Fibroblast of skin of back (primary cell): ENCODE measurements around the gene CAB39.

Source experiments
- DNase-seq: peaks from one replicate; pipeline ENCODE4 v3.0.0-alpha.2; 2013

The CAB39 gene

DNA sequence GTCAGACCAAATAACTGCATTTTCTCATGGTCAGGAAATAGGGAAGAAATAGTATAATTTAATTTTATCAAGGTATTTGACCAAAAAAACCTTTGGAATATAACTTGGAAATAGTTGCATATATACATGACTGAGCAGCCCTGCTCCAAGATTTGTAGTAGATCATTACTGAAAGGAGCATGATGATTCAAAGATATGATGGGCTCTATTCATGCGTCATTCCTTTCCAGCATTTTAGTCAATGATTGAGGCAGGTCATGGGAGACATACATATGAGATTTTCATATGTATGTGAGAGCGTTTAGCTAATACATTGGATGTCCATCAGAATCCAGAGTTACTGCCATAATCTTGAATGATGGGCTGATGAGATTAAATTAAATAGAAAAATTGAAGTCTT lies 74.5 kb downstream of the CAB39 start:
- DNase-seq = no peak

DNA sequence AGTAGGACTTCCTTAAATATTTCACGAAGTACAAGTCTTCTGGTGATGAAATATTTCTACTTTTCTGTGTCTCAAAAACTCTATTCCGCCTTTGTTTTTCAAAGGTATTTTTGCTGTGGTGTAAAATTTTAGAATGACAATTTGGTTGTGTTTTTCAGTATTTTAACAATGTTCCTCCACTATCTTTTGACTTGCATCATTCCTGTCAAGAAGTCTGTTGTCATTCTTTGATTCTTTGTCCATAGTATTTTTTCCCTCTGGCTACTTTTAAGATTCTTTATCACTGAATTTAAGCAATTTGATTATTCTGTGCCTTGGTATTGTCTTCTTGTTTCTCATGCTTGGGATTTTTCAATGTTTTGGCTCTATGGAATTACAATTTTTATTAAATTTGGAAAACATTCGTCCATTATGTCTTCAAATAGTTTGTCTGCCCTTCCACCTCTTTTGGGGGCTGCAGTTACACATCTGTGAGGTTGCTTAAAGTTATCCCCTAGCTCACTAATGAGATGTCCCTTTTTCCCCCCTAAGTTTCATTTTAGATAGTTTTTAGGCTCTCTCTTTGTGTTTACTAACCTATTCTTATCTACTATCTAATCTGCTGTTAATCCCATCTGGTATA lies 76.0 kb downstream of the CAB39 start:
- no peak for DNase-seq

DNA sequence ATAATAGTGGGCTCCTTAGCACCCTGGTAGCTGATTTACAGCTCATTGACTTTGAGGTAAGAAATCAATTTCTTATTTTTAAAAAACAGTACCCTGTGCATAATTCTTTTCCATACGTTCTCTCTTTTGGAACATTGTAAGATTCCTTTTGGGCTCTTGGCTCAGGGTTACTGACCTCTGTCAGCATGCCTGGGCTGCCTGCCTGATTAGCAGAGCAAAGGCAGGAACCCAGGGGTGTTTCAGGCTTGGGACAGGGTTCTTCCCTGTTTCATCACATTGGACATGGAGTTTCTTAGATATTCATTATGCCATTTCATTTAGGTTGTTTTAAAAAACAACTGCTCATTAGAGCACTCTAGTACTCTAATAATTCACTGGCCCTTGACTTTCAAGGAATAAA lies 78.3 kb downstream of the CAB39 start:
- DNase-seq = no peak

DNA sequence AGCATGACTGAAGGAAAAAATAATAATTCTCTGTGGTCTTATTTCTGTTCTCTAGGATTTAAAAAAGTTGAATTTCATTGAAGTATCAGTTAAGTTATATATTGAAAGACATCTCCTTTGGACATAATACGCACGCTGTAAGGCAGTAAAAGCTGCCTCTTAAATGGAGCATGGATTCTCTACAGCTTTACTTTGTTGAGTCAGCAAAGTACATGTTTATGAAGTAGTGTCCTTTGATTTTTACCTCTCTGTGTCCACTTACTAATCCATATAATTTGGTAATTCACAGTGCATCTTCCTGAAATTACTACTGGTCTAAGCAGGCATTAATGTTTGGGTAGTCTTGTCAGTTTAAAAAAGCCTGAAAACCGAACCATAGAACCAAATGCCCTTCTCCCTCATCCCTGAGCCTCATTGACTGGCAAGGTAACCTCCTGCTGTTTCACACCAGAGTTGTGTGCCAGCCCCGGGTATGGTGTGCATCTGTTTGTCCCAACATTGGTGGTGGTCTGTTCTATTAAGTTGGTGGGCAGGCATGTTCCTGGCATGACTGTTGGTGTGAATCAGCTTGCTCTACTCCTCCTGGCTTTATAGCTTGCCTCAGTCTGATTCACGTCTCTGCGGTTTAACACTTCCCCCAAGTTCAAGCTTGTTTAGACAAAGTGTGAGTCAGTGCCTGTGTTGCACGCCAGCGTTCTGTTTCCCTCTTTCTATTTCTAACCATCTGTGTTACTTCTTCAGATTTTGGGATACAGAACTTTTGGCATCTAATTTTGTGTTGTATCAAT lies 81.1 kb downstream of the CAB39 start:
- peak; percentile 99 for DNase-seq

DNA sequence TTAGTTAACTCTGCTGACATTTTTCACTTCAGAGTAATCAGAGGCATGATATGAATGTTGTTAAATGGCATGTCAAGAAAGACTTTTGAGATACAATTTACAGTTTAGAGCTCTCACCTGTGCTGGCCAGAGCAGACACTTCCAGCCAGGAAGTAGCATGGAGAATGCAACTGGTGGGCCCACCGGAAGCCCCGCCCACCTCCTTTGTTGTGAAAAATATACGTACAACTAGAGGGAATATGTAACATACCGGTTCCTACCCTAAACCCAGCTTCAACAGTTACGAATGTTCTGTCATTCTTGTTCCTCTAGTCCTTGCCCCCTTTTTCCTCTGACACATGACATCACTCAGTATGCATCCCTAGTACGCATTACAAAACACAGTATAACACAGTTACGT lies 81.9 kb downstream of the CAB39 start:
- no peak for DNase-seq

DNA sequence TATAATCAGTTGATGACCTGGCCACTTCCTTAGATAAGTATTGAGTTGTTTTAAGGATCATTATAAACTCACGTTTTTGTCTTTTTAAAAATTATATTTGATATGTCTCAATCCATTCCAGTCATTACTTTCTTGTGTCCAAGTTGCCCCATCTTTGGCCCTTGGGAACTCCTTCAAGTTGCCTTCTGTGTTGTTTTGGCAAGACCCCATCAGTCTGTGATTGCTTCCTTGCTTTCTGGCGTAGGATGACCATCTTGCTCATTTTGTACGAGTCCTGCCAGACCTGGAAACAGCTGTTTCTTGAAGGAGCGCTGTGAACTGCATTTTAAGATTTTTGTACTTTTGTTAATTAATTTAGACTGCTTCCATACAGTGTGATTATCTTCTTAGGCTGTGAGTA lies 83.2 kb downstream of the CAB39 start:
- no peak for DNase-seq

DNA sequence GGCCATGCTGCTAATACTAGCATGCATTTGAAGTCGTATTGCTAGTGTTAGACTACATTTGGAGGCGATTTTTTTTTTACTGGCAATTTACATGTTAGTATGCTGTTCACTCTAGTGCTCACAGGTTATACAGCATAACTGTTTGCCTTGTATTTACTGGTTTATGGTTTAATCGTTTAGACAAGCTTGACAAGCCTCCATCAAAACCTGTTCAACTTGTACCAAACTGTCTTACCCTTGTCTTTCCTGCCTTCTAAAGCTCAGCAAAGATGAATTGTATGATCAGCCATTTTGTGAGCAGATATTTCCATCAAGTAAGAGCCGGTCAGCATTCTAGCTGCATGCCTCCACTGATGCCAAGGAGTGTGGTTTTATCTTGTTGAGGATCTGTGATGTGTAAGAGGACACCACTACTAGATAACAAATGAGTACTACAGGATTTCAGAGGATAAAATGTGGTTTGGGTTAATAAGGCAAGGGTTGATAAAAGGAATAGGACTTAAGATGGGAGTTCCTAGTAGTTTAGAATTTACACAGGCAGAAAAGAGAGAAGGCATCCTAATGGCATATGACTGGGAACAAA lies 83.7 kb downstream of the CAB39 start:
- peak; percentile 67 for DNase-seq

DNA sequence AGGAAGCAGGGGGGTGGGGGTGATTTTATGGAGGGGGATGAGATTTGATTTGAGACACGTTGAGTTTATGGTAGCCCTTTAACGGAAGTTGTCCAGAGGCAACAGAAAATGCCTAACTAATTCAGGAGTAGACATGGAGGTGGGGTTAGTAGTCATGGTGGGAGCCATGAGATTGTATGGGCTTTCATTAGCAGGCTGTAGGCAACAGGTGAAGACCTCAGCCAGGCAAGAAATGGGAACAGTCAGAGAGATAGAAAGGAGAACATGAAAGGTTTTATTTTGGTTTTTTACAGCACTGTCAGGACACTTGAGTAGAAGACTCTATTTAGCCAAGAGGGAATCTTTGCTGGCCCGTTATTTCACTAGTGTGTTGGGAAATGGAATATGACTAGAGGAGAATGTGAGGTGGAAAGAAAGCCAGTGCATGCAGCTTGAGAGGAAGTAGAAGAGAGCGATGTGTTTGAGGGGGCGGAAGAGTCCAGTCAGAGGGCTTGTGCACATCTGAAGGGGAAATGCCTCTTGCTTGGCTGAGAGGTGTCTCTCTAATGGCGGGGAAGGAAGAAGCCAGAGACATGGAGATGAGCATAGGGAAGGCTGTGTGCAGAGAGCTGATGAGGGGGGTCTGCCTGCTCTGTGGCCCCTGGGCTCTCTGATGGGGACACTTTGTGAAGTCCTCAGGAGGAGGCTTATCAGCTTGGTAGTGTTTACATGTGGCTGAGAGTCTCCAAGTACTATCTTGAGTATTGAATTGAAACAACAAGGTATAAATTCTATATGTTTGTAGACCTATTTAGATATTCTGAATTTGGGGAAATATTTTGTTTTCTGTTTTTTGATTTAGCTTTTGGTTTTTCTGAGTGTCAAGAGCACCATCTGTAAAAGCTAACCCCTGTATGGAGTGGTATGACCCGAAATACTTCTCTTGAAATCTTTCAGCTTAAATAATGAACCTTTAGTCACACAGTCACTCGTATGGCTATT lies 85.2 kb downstream of the CAB39 start:
- DNase-seq = no peak

DNA sequence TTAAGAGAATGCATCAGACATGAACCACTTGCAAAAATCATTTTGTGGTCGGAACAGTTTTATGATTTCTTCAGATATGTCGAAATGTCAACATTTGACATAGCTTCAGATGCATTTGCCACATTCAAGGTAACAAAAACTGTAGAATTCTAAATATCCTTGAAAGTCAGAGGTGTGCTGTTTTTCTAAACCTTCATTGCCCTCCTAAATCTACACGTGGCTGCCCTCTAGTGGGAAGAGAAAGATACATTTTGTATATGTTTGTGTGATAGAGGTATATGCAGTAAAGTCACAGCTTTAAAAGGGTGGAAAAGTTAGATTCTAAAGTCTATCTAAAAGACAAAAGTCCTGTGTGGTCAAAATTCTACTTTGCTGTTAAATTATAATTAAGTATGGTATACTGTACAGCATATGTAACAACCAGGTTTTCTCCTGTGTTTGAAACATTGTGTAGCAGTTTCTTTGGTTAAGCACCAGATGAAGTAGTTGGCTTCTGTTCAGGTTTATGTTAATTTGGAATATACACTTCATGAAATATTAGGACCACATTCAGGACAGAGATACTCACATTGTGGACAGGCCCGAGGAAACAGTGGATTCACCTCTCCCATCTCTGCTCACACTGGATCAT lies 86.2 kb downstream of the CAB39 start:
- DNase-seq = peak; percentile 61

DNA sequence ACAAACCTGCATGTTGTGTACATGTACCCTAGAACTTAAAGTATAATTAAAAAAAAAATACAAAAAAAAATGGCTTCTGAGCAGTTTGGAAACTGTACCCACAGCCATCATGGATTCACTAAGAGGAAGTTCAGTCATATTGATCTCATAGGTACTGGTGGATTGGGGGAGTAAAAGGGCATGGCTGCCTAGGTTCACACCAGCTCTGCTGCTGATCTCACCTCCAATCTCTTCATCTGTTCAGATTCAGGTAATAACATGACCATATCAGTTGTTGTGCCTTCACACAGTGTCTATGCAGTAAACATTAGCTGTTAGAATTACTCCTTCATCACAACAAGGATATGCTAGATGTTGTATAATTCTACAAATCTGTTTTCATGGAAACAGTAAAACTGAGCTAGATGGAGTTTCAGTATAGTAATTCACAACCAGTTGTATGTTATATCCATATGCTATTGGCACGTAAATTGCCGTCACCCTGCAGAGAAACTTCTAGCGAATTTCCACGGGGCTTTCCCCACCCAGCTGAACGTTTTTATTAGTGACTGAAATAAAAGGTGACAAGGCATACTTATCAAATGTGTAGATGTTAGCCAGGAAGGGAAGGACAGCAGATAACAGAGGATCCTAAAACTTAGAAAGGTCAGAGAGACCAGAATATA lies 92.8 kb downstream of the CAB39 start:
- DNase-seq = no peak

DNA sequence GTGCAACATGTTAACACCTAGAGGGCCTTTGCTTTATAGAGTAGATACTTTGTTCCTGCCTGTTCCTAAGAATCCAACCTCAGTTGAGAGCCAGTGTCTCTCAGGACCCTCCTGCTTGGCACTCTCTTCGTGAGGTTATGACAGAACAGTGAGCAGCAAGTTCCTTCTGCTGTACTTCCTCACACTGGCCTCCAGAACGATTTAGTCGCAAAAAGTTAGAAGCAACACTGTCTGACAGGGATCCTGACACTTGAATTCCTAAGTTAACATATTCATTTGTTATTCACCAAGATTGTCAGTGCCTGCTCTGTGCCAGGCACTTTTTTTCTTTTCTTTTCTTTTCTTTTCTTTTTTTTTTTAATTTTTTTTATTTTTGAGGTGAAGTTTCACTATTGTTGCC lies 95.1 kb downstream of the CAB39 start:
- DNase-seq = no peak

DNA sequence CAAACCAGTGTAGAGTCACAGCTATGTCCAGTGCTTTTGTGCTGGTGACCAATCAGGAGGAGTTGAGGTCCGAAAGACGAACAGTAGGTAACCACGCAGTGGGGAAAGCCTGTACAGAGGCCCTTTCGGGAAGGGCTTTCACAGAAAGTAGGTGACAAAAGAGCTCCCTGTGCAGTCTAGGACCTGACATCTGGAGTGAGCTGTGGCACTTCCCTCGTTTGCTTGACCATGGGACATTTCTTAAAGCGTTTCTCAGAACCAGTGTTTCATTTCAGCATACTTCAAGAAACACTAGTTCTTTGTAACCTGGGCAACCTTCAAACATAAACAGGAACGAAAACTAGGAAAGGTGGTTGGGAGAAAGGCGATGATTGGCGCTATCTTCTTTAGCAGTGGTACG lies 96.4 kb downstream of the CAB39 start:
- no peak for DNase-seq

DNA sequence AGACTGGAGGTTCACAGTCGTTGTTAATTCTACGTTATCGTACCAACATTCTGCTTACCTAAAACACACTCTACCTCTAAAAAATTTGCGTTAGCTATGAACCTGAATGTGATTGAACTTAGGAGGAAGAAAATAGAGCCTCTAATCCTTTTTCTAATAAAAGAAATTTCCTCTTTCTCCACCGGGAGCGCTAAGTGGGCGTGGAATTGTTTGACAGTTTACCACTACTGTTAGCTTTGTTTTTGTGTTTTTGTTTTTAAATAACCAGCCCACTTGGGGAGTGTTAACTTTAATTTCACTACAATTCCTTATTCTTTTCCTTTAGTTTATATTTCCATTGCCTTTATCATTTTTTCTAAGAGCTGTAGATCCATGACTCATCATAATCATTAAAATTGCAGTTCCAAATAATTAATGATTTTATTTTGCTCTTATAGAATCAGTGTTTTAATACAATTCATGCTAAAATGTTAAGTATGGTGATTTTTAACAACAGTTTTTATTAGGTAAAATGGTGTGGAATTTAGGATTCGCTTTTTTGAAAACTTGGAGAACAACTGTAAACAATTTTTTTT lies 97.1 kb downstream of the CAB39 start:
- no peak for DNase-seq

DNA sequence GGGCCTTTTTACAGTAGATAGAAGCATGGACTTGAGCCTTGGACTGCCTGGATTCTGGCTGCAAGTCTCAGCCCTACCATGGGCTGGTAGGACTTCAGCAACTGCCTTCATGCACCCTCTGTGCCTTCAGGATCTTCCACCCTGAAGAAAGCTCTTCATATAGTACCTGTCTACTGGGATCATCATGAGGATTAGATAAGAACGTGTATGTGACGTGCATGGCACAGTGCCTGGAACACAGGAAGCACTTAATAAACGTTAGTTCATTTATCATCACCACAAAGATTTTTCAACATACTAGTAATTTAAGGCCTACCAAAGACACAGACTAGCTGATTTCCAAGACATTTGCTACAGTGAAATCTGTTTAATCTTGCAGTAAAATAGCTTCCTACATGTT lies 98.9 kb downstream of the CAB39 start:
- no peak for DNase-seq

DNA sequence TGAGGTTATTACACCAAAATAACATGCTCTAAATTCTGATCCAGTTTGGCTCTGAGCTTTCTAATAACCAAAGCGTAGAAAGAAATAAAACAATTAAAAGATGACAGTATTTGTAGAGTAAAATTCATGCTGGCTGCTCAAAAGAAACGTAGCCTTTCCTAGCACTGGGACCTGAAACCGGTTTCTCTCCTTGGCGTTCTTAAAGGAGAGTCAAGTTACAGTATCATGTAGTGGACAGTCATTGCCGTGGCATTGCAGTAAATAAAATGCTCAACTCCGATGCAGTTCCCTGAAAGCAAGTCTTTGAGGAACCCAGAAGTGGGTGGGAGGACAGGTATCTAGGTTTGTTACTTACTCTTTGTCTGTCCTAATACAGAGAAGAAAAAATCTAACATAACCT lies 99.4 kb downstream of the CAB39 start:
- no peak for DNase-seq

DNA sequence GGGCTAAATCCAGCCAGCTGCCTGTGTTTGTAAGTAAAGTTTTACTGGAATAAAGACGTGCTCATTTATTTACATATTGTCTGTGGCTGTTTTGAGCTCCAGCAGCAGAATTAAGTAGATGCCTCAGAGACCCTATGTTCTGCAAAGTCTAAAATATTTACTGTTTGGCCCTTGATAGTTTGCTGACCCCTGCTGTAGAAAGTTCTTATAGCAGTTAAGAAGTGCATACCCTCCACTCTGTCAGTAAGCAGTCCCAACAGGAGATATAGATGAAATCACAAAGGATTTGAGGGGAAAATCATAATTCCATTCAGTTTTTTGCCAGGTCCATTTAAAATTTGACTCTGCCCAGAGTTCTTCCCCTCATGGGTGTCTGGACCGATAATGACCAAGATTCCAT lies 102.0 kb downstream of the CAB39 start:
- DNase-seq = peak; percentile 21

DNA sequence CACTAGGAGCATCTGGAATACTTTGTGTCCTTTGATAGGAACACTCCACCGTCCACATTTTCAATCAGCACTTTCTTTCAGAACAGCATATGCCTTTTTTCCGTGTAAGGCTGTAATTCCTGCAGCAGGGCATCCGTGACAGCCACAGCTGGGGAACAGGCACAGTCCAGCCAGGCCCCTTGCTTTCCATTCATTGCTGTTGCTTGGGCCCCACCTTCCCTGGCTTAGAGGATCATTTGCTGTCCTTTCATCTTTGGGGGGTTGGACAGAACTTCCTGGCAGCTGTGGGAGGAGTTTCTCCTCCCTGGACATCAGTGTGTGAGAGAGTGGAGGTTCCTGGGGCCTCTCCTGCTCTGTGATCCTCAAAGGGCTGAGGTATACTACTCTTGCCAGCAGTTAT lies 102.4 kb downstream of the CAB39 start:
- DNase-seq = no peak

DNA sequence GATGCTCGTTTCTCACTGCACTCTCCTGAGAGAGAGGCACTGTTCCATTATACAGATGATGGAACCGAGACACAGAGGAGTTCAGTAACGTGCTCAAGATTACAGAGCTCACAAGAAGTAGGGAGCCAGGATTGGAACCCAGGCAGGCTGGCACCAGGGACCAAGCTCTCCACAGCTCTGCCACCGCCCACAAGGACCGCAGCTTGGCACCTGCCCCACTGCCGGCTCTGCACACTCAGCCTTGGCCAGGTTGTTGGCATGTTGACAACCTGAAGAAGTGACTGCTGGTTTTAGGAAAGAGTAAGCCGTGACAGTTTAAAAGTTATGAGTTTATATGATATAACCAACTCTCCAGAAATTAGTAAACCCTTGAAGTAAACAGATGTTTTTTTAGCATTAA lies 104.1 kb downstream of the CAB39 start:
- no peak for DNase-seq

DNA sequence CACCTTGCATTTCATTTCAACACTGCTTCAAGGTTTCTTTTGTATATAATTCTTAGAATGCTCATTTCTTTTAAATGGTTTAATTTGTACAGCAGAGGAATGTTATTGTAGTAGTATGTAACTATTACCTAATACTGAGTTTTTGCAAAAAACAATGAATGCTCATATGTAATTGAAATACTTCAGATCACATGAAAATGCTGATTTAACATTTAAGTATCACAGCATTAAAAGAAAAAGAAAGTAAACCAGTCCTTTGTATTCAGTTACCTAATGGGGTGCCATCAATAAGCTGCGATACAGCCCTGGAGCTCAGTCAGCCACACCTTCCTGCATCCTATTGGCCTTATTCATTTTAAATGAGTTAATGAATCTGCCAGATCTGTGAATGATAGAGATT lies 106.8 kb downstream of the CAB39 start:
- DNase-seq = no peak

DNA sequence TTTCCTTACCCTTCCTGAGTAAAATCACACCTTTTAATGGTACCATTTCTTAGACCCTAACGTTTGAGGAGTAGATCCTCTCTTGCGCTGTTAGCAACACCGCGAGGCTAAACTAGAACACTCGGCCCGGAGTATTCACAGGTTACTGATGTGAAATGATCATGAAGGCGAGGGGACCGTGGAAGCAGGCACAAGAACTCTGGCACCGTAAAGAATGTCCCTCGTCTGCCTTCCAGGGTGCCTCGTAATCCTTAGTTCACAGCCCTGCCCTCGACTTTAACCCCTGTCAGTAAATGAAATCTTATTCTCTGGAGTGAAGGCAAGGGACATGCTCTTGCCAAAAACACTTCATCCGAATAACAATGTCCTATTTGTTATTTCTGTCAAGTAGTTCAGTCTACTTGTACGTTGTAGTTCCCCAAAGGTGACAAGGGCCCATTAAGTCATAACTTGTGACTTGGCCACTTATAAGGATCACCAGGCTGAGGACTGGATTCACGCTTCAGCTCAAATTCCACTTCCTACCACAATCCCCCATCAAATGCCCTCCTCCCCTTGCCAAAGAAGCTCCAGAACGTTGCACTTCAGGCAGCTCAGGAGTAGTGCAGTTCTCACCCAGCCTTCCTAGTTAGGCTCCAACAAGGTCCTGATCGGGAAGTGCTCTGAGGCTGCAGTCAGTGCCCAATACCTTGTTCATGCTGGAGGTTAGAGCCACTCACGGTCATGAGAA lies 108.8 kb downstream of the CAB39 start:
- DNase-seq = no peak

DNA sequence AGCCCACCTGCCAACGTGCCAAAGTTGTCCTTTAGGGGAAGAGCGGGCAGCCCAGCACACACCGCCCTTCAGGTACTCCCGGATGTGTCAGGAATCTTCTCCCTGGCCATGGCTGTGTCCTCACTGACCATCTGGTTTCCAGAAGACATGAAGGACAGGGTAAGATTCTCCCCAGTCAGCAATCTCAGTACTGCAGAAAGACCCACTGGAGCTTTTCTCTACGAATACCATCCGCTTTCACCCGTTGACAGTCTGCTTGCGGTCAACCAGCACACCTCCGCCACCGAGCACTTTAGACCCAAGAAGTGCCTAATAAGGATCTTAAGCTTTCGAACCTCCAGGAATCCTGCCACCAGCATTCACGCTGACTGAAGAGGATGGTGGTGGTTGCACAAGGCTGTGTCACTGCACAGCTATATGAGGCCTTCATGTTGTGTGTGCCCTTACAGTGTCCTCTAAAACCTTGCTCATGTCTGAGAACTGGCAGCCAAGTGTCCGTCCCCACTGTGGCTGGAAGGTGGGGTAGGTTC lies 109.4 kb downstream of the CAB39 start:
- DNase-seq = no peak
